BJ (cell line): ENCODE data around the gene SOX6. TPM values are rescaled to one million over a fixed set of nuclear protein-coding genes. Genes with fewer than 3 reads are reported as not detected.

Experiments
- CTCF ChIA-PET: fragments of 350-600 bp; formaldehyde crosslinking; extraction: SDS; loops from one replicate; lab custom pipeline; 2021; ENCODE audit warnings: antibody characterized with exemption, inconsistent platforms; lab: Yijun Ruan, JAX
- POLR2A ChIA-PET: fragments of 300-600 bp; sonication (Branson Sonifier 250); formaldehyde crosslinking; extraction: SDS; loops from one replicate; lab custom pipeline; 2021; ENCODE audit warnings: antibody characterized with exemption; lab: Charles Lee
- DNase-seq: peaks from one replicate; pipeline ENCODE4 v3.0.0-alpha.2; 2011; ENCODE audit warnings: low read depth
- H3K27me3 ChIP-seq: 2 replicates; pipeline ENCODE4 v1.6.0; 2011; ENCODE audit warnings: low read length; ENCODE audit not compliant: control insufficient read depth, insufficient read depth
- H3K36me3 ChIP-seq: 2 replicates; pipeline ENCODE4 v1.5.1; 2011; ENCODE audit warnings: low read length; ENCODE audit not compliant: control insufficient read depth, insufficient read depth
- H3K4me3 ChIP-seq: 2 replicates; pipeline ENCODE4 v1.5.1; 2011; ENCODE audit warnings: low read depth, mild to moderate bottlenecking, control low read depth, low read length
- polyA plus RNA-seq: library from polyadenylated mRNA; depleted of rRNA; stranded (reverse); fragments of >200 nt; gene quantifications from 2 replicates; pipeline ENCODE4 v1.2.3, GENCODE V29; 2011
- TF ChIP-seq, protein P1 (sequence below): IDR thresholded peaks from 2 replicates; pipeline ENCODE4 v1.5.1; 2011; ENCODE audit warnings: low read depth, mild to moderate bottlenecking, control low read depth, inconsistent platforms, low read length, moderate library complexity; ENCODE audit not compliant: insufficient read depth

SOX6 gene
- polyA plus RNA-seq, 1 experiment = 1.9 TPM

DNA sequence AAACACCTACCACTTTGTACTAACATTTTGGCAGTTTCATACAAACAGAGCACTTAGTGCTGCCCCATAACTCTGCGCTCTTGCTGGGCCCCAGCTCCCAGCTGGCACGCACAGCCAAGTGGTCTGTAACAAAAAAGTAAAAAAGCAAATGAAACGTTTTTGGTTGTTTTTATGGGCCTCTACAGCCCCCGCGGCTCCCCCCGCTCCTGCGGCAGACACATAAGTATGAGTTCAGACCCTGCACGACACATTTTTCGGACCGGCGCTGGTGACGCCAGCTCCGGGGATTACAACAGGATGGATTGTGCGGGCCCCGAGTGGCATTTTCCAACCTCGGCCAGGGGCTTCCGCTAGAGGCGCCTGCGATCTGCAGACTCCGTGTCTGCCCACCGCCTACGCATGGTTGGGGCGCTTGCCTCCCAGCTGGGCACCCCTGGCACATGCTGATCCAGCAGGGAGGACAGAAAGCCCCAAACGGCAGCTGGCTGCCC is 418.2 kb downstream of the SOX6 start:
- TF ChIP-seq, protein P1, sequence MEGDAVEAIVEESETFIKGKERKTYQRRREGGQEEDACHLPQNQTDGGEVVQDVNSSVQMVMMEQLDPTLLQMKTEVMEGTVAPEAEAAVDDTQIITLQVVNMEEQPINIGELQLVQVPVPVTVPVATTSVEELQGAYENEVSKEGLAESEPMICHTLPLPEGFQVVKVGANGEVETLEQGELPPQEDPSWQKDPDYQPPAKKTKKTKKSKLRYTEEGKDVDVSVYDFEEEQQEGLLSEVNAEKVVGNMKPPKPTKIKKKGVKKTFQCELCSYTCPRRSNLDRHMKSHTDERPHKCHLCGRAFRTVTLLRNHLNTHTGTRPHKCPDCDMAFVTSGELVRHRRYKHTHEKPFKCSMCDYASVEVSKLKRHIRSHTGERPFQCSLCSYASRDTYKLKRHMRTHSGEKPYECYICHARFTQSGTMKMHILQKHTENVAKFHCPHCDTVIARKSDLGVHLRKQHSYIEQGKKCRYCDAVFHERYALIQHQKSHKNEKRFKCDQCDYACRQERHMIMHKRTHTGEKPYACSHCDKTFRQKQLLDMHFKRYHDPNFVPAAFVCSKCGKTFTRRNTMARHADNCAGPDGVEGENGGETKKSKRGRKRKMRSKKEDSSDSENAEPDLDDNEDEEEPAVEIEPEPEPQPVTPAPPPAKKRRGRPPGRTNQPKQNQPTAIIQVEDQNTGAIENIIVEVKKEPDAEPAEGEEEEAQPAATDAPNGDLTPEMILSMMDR = 0 out of 2 replicates have a peak, but pooled peaks have one; percentile 16
- POLR2A ChIA-PET = interaction anchor here (0.5 kb wide), 1 partner anchor 114 kb away, joined by 6 read pairs; no protein-coding TSS in a partner anchor
- DNase-seq = no peak
- H3K27me3 ChIP-seq = peaks cover 7% of the 10 kb centered on the region; the same call in 1 of the 2 replicates
- H3K36me3 ChIP-seq = no peaks in the 10 kb centered on the region
- no peak overlapping the region for H3K4me3 ChIP-seq
- CTCF ChIA-PET = interaction anchor here (1.5 to 3.5 kb wide), 2 partner anchors 11 to 676 kb away, joined by 3 to 26 read pairs; no protein-coding TSS in a partner anchor

DNA sequence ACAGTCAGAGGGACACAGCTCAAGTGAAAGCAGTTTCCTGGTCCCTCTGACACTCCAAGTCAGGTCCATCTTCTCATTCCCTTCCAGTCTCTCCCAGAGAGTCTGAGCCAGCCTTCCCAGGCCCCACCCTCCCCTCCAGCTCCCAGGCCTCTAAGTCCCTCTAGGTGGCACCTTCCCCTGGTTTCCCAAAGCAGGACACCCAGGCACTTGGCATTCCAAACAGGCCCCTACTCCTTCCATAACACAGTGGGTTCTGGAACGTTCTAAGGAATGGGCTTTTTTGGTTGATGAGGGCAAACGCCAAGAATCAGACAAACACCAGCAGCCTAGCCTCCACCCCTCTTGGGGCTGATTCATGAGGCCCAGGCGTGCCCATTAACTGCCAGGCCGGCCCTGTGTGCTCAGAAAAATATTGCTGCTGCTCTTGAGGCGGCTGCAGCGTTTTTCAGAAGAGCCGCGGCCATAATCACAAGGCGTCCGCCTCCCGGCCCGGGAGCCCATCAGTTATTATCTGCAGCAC is 418.7 kb downstream of the SOX6 start:
- no peak overlapping the region for H3K4me3 ChIP-seq

DNA sequence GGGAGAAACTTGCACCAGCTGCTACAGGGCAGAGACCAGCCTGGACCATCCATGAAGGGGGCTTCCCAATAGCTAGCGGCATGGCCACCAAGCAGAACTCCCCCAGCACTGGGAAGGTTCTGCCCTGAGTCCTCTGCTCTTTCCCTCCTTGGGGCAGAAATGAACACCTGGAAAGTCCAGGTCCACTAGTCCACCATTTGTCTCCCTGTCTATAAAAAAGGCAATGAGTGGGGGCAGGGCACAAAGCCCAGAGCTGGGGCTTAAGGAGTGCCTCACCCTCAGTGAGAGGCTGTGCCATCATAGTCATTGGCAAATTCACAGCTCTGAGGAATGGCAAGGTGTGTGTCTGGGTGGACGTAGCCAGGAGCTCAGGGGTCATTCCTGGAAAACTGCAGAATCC is 420.3 kb downstream of the SOX6 start:
- TF ChIP-seq, protein P1 = no peak
- peaks cover 7% of the 10 kb centered on the region; the same call in 1 of the 2 replicates for H3K27me3 ChIP-seq
- H3K4me3 ChIP-seq = no peak overlapping the region
- H3K36me3 ChIP-seq = no peaks in the 10 kb centered on the region
- CTCF ChIA-PET = interaction anchor here (0.9 to 2.3 kb wide), 6 partner anchors 10 to 678 kb away, joined by 3 to 10 read pairs (median 3); no protein-coding TSS in a partner anchor
- DNase-seq = no peak
- POLR2A ChIA-PET = no interaction called here

More for the DNA sequence above, 418.7 kb downstream of the SOX6 start:
- Histone ChIP-seq H3K36me3 (no peaks in the 10 kb centered on the region), H3K27me3 (peaks cover 7% of the 10 kb centered on the region; the same call in 1 of the 2 replicates)
- no peak for DNase-seq
- TF ChIP-seq, protein P1 = no peak
- ChIA-PET POLR2A (interaction anchor here (0.5 kb wide), 1 partner anchor 114 kb away, joined by 6 read pairs; no protein-coding TSS in a partner anchor), CTCF (interaction anchor here (0.9 to 1.5 kb wide), 2 partner anchors 9 to 11 kb away, joined by 3 read pairs; no protein-coding TSS in a partner anchor)

DNA sequence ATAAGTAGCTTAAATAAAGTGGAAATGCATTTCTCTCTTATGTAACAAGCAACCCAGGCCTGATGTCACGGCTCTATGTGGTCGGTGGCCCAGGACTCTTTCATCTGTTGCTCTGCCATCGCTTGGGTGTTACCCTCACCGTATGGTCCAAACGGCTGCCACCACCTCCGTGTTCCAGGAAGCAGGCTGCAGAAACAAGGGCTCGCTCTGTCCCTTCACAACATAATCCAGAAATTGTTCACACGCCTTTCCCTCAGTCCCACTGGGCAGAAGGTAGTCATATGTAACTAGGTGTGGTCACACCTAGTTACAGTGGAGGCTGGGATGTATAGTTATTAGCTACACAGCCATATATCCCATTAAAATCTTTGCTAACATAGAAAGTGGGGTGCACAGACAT is 421.0 kb downstream of the SOX6 start:
- H3K36me3 ChIP-seq = no peaks in the 10 kb centered on the region
- ChIA-PET POLR2A (no interaction called here), CTCF (interaction anchor here (1.1 to 2.3 kb wide), 4 partner anchors 10 to 26 kb away, joined by 3 to 10 read pairs (median 3); no protein-coding TSS in a partner anchor)
- TF ChIP-seq, protein P1 = no peak
- peaks cover 7% of the 10 kb centered on the region; the same call in 1 of the 2 replicates for H3K27me3 ChIP-seq
- no peak overlapping the region for H3K4me3 ChIP-seq
- no peak for DNase-seq

DNA sequence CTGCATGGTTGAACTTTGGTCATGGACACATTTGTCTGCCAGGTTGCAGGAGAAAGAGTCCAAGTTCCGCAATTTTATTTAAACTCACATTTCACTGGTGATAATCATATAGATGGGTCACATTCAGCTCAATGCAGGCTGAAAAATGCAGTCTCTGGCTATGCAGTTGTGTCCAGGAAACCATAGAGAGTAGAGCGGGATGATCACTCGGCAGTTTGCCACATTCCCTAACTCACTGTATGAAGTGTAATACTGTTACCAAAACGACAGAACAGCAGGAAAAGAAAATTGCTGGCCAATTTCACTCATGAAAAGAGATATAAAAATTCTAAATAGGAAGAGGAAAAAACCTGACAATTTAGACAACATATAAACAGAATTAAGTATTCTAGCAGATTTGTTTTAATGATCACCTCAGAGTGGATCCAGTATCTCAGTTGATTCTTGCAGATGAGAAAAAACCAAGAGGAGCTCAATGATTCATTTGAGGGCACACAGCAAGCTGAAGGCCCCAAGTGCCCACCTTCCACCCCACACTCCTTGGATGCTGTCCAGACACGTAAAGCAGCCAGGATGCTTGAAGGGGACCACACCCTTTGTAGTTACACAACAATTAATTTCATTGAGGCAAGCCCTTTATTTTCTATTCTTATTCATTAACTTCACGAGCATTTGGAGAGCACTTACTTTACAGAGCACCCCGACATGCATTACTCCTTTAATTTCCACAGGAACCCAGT is 422.3 kb downstream of the SOX6 start:
- H3K36me3 ChIP-seq = no peaks in the 10 kb centered on the region
- ChIA-PET POLR2A (no interaction called here), CTCF (interaction anchor here (1.1 to 1.4 kb wide), 3 partner anchors 16 to 25 kb away, joined by 3 read pairs; no protein-coding TSS in a partner anchor)
- peaks cover 7% of the 10 kb centered on the region; the same call in 1 of the 2 replicates for H3K27me3 ChIP-seq
- no peak overlapping the region for H3K4me3 ChIP-seq
- TF ChIP-seq, protein P1 = no peak
- no peak for DNase-seq
